HCT116 (cell line): ENCODE results near the gene UGGT2. TPM values are rescaled to one million over a fixed set of nuclear protein-coding genes. Genes with fewer than 3 reads are reported as not detected.

Experiments
- ATAC-seq: fragments of 200-7000 bp; cut with Tn5 transposase; 2 replicates; pipeline ENCODE4 v1.9.1; 2020; ENCODE audit warnings: mild to moderate bottlenecking, moderate library complexity
- BruUV-seq: library from RNA; stranded (reverse); fragments of 400-500 nt; replicated peaks from 2 replicates; lab custom pipeline; 2021; lab: Mats Ljungman, UMichigan
- CTCF ChIA-PET: fragments of 300-600 bp; sonication (Branson Sonifier 250); formaldehyde crosslinking; loops from one replicate; lab custom pipeline; 2021; ENCODE audit warnings: antibody characterized with exemption; lab: Charles Lee
- POLR2A ChIA-PET: fragments of 300-600, 350-600 bp; sonication (Branson Sonifier 250); formaldehyde crosslinking; loops from one replicate; lab custom pipeline; 2021; ENCODE audit warnings: antibody characterized with exemption; lab: Charles Lee
- RAD21 ChIA-PET, 2 experiments: fragments of 300-600 bp; sonication (Branson Sonifier 250); formaldehyde crosslinking; loops; one replicate each; lab custom pipeline; 2023; ENCODE audit warnings: low total read pairs in 2 of 2; ENCODE audit not compliant: uncharacterized antibody in 2 of 2, unreplicated experiment in 2 of 2, low non-redundant PET in 1 of 2; lab: Charles Lee
- DNase-seq: peaks from one replicate; pipeline ENCODE4 v3.0.0-alpha.2; 2010; ENCODE audit warnings: low read depth, low spot score
- H2AFZ ChIP-seq: fragments of 200-600 bp; shearing (Covaris generic), sonication (generic); 2 replicates; pipeline ENCODE4 v1.6.1; 2017; ENCODE audit warnings: low read depth, mixed run types, mixed read lengths, antibody characterized with exemption, low read length; ENCODE audit not compliant: poor library complexity, severe bottlenecking
- H3K27ac ChIP-seq: 2 replicates; pipeline ENCODE4 v1.5.1; 2012; ENCODE audit warnings: low read depth, low read length
- H3K27me3 ChIP-seq: fragments of 200-600 bp; sonication (generic); 2 replicates; pipeline ENCODE4 v1.6.1; 2016; ENCODE audit warnings: mixed run types, low read length, mixed read lengths; ENCODE audit not compliant: insufficient read depth
- H3K36me3 ChIP-seq, 2 experiments: fragments of 200-500 bp in 1 of 2; fragments of 200-600 bp in 1 of 2; sonication (Bioruptor generic) in 1 of 2; sonication (generic) in 1 of 2; 2 replicates each; pipeline versions ENCODE4 v1.5.1 to v1.6.1; 2014 to 2016; ENCODE audit warnings: low read length in 2 of 2, inconsistent platforms in 1 of 2, mixed read lengths in 1 of 2, mixed run types in 1 of 2; ENCODE audit not compliant: insufficient read depth in 2 of 2, control insufficient read depth in 1 of 2
- H3K4me1 ChIP-seq, 2 experiments: fragments of 200-600 bp in 1 of 2; sonication (generic) in 1 of 2; 2 replicates each; pipeline versions ENCODE4 v1.5.1 to v1.6.1; 2012 to 2017; ENCODE audit warnings: low read length in 2 of 2, inconsistent platforms in 1 of 2, mild to moderate bottlenecking in 1 of 2, mixed read lengths in 1 of 2, mixed run types in 1 of 2, moderate library complexity in 1 of 2; ENCODE audit not compliant: insufficient read depth in 2 of 2, control insufficient read depth in 1 of 2
- H3K4me2 ChIP-seq: fragments of 200-600 bp; sonication (generic); 2 replicates; pipeline ENCODE4 v1.6.1; 2017; ENCODE audit warnings: mixed run types, low read length, mixed read lengths
- H3K4me3 ChIP-seq, 2 experiments: fragments of 200-600 bp in 1 of 2; sonication (generic) in 1 of 2; replicated peaks in 1 of 2; 2 replicates each; pipeline ENCODE4 v1.5.1; 2011 to 2016; ENCODE audit warnings: low read length in 2 of 2, control low read depth in 1 of 2, low read depth in 1 of 2, mild to moderate bottlenecking in 1 of 2, mixed read lengths in 1 of 2, mixed run types in 1 of 2
- H3K79me2 ChIP-seq: fragments of 200-600 bp; sonication (generic); 2 replicates; pipeline ENCODE4 v1.6.1; 2017; ENCODE audit warnings: mild to moderate bottlenecking, mixed run types, low read length, moderate library complexity, mixed read lengths; ENCODE audit not compliant: insufficient read depth
- H3K9ac ChIP-seq: fragments of 200-600 bp; sonication (generic); 2 replicates; pipeline ENCODE4 v1.6.1; 2016; ENCODE audit warnings: low read length, mixed read lengths
- H3K9me2 ChIP-seq: fragments of 200-600 bp; sonication (generic), shearing (Covaris generic); 2 replicates; pipeline ENCODE4 v1.6.1; 2017; ENCODE audit warnings: mixed run types, mild to moderate bottlenecking, moderate library complexity; ENCODE audit not compliant: insufficient read depth
- H3K9me3 ChIP-seq, 2 experiments: fragments of 200-500 bp in 1 of 2; fragments of 200-600 bp in 1 of 2; sonication (Bioruptor generic) in 1 of 2; sonication (generic) in 1 of 2; 2 replicates each; pipeline ENCODE4 v1.6.1; 2014 to 2017; ENCODE audit warnings: low read length in 2 of 2, mixed read lengths in 2 of 2, inconsistent platforms in 1 of 2, low read depth in 1 of 2, mild to moderate bottlenecking in 1 of 2, mixed run types in 1 of 2, moderate library complexity in 1 of 2; ENCODE audit not compliant: control insufficient read depth in 1 of 2, insufficient read depth in 1 of 2
- H4K20me1 ChIP-seq: fragments of 200-600 bp; sonication (generic), shearing (Covaris generic); 2 replicates; pipeline ENCODE4 v1.6.1; 2017; ENCODE audit warnings: mixed run types, mild to moderate bottlenecking, moderate library complexity; ENCODE audit not compliant: insufficient read depth
- ATF3 ChIP-seq: IDR thresholded peaks from 2 replicates; pipeline ENCODE4 v1.6.1; 2012
- CEBPB ChIP-seq: IDR thresholded peaks from 2 replicates; pipeline ENCODE4 v1.6.1; 2012; ENCODE audit warnings: low read depth
- CTCF ChIP-seq, 3 experiments: fragments of 200-600 bp in 1 of 3; sonication (generic) in 1 of 3; IDR thresholded peaks in 2 of 3; conservative IDR thresholded peaks in 1 of 3; 2 replicates each; pipeline ENCODE4 v1.5.1; 2012 to 2017; ENCODE audit warnings: low read depth in 2 of 3, low read length in 2 of 3, antibody characterized with exemption in 1 of 3, borderline replicate concordance in 1 of 3, control low read depth in 1 of 3, mild to moderate bottlenecking in 1 of 3, mixed read lengths in 1 of 3, mixed run types in 1 of 3, moderate library complexity in 1 of 3; ENCODE audit not compliant: insufficient read depth in 1 of 3
- EGR1 ChIP-seq: IDR thresholded peaks from 2 replicates; pipeline ENCODE4 v1.6.1; 2012; ENCODE audit warnings: low read depth
- ELF1 ChIP-seq: IDR thresholded peaks from 2 replicates; pipeline ENCODE4 v1.6.1; 2012; ENCODE audit warnings: low read depth, borderline replicate concordance
- EZH2 ChIP-seq: fragments of 200-600 bp; sonication (generic); IDR thresholded peaks from 2 replicates; pipeline ENCODE4 v1.6.1; 2017; ENCODE audit warnings: antibody characterized with exemption, mixed run types
- FOSL1 ChIP-seq: IDR thresholded peaks from 2 replicates; pipeline ENCODE4 v1.6.1; 2012; ENCODE audit warnings: low read depth
- JUND ChIP-seq: IDR thresholded peaks from 2 replicates; pipeline ENCODE4 v1.6.1; 2012
- POLR2A ChIP-seq: IDR thresholded peaks from 2 replicates; pipeline ENCODE4 v1.7.0; 2011; ENCODE audit warnings: borderline replicate concordance; ENCODE audit not compliant: insufficient read depth, insufficient read length; ENCODE audit errors: extremely low read depth
- POLR2AphosphoS5 ChIP-seq: IDR thresholded peaks from 2 replicates; pipeline ENCODE4 v1.6.1; 2011; ENCODE audit warnings: mild to moderate bottlenecking, low read depth, low read length, moderate library complexity
- RAD21 ChIP-seq: IDR thresholded peaks from 2 replicates; pipeline ENCODE4 v1.6.1; 2012; ENCODE audit warnings: low read depth, mild to moderate bottlenecking
- SP1 ChIP-seq: IDR thresholded peaks from 2 replicates; pipeline ENCODE4 v1.6.1; 2012; ENCODE audit warnings: low read depth
- YY1 ChIP-seq: IDR thresholded peaks from 2 replicates; pipeline ENCODE4 v1.6.1; 2011; ENCODE audit warnings: low read length, low read depth, moderate library complexity, mild to moderate bottlenecking; ENCODE audit not compliant: insufficient replicate concordance; ENCODE audit errors: extremely low read depth
- ZBTB33 ChIP-seq: IDR thresholded peaks from 2 replicates; pipeline ENCODE4 v1.6.1; 2011; ENCODE audit warnings: mild to moderate bottlenecking, low read length, moderate library complexity; ENCODE audit not compliant: insufficient replicate concordance; ENCODE audit errors: extremely low read depth
- ZFX ChIP-seq: fragments of 450-650 bp; IDR thresholded peaks from 2 replicates; pipeline ENCODE4 v1.6.1; 2017
- ZNF274 ChIP-seq: fragments of 200-500 bp; sonication (Bioruptor generic); IDR thresholded peaks from 2 replicates; pipeline ENCODE4 v1.6.1; 2014; ENCODE audit warnings: mild to moderate bottlenecking, low read depth, low read length, inconsistent platforms
- intact Hi-C: fragments of 100-400 bp; cut with micrococcal nuclease; formaldehyde crosslinking; loops from 2 replicates; pipeline ENCODE4 v1.10.0; 2022
- total RNA-seq: library from RNA; stranded (reverse); gene quantifications from one replicate; pipeline ENCODE4 v1.2.1, GENCODE V29; 2021; ENCODE audit not compliant: unreplicated experiment

The UGGT2 gene
- total RNA-seq, 1 experiment from 2014 or later = 27.1 TPM

GRCh38 chr13:96100457-96101220 is 47.4 kb upstream of the UGGT2 start:
- H3K27me3 ChIP-seq = no peaks in the 10 kb centered on the region
- H3K4me2 ChIP-seq = no peak overlapping the region
- no peaks in the 10 kb centered on the region for H4K20me1 ChIP-seq
- ChIA-PET RAD21 (no interaction called here), POLR2A (no interaction called here), CTCF (no interaction called here)
- H2AFZ ChIP-seq = no peak overlapping the region
- no peak for DNase-seq
- no peak for ATAC-seq
- H3K9me3 ChIP-seq = no peaks in the 10 kb centered on the region
- H3K27ac ChIP-seq = no peak overlapping the region
- TF ChIP-seq ZNF274 = no peak
- TF ChIP-seq ELF1 = no peak
- TF ChIP-seq JUND = no peak
- no peaks in the 10 kb centered on the region for H3K79me2 ChIP-seq
- no peak overlapping the region for H3K4me3 ChIP-seq
- no TSS peak for BruUV-seq
- no peaks in the 10 kb centered on the region for H3K9me2 ChIP-seq
- no peaks in the 10 kb centered on the region for H3K36me3 ChIP-seq
- intact Hi-C loops = no loop called here
- no peaks in the 10 kb centered on the region for H3K4me1 ChIP-seq
- H3K9ac ChIP-seq = no peak overlapping the region

GRCh38 chr13:96093296-96094006 is 40.2 kb upstream of the UGGT2 start:
- no peak overlapping the region for H3K4me3 ChIP-seq
- no peak overlapping the region for H3K9ac ChIP-seq
- intact Hi-C loops = no loop called here
- no peak for DNase-seq
- no peak overlapping the region for H3K27ac ChIP-seq
- CTCF ChIA-PET = no interaction called here
- ATAC-seq = no peak
- H4K20me1 ChIP-seq = no peaks in the 10 kb centered on the region
- H3K27me3 ChIP-seq = peaks cover 40% of the 10 kb centered on the region
- H3K4me1 ChIP-seq = peaks cover 0 to 8% of the 10 kb centered on the region in 2 experiments; a peak in 1 of 4 replicates
- H3K9me3 ChIP-seq = no peaks in the 10 kb centered on the region
- no peaks in the 10 kb centered on the region for H3K79me2 ChIP-seq
- H3K9me2 ChIP-seq = no peaks in the 10 kb centered on the region
- RAD21 ChIA-PET = no interaction called here
- H3K4me2 ChIP-seq = no peak overlapping the region
- H2AFZ ChIP-seq = no peak overlapping the region
- TF ChIP-seq JUND = no peak
- no peak for TF ChIP-seq RAD21
- TF ChIP-seq CTCF (IDR thresholded peaks at IDR 0.05 in 2 of 3, conservative IDR thresholded peaks at IDR 0.05 in 1 of 3; ENCODE audit: borderline replicate concordance in 1 of 3, insufficient read depth in 1 of 3, low read depth in 2 of 3, low read length in 2 of 3) = no peak
- no peak for TF ChIP-seq EGR1
- no peak for TF ChIP-seq SP1
- no peak for TF ChIP-seq FOSL1
- no peak for TF ChIP-seq POLR2A
- TF ChIP-seq ZBTB33 = no peak
- no peak for TF ChIP-seq ZNF274
- TF ChIP-seq YY1 = no peak
- no peak for TF ChIP-seq ZFX
- no peak for TF ChIP-seq CEBPB
- TF ChIP-seq EZH2 = no peak
- no peak for TF ChIP-seq ATF3
- TF ChIP-seq POLR2AphosphoS5 = no peak
- BruUV-seq = no TSS peak
- POLR2A ChIA-PET = no interaction called here
- no peaks in the 10 kb centered on the region for H3K36me3 ChIP-seq
